Right atrium auricular region (tissue), 2 donors: ENCODE data around the gene MTSS2. TPM values are rescaled to one million over a fixed set of nuclear protein-coding genes. Genes with fewer than 3 reads are reported as not detected.
A peak's percentile ranks its signal among the peaks of the same experiment; 100 is the strongest.
"Not testable (repeated sequence)": the region's sequence is repeated elsewhere in the genome, so short reads cannot be mapped to it uniquely, and the experiment has no call there.

Experiments
- DNase-seq: peaks from one replicate; pipeline ENCODE4 v3.0.0-alpha.2; 2019; ENCODE audit warnings: low spot score
- H3K27ac ChIP-seq, 2 donors: fragments of 200-600 bp; sonication (generic); 1 replicate in 1 of 2; 2 replicates in 1 of 2; pipeline ENCODE4 v1.5.1; 2016 to 2019
- H3K27me3 ChIP-seq, 2 donors: fragments of 200-600 bp; sonication (generic); one replicate each; pipeline versions ENCODE4 v1.5.1 to v1.6.0; 2017 to 2019
- H3K36me3 ChIP-seq: fragments of 200-600 bp; sonication (generic); one replicate; pipeline ENCODE4 v1.5.1; 2016
- H3K4me1 ChIP-seq, 2 donors: fragments of 200-600 bp; sonication (generic); one replicate each; pipeline versions ENCODE4 v1.5.1 to v1.6.0; 2017 to 2019
- H3K4me3 ChIP-seq, 2 donors: fragments of 200-600 bp; sonication (generic); 1 replicate in 1 of 2; 2 replicates in 1 of 2; pipeline ENCODE4 v1.5.1; 2017 to 2019; ENCODE audit warnings: mild to moderate bottlenecking in 1 of 2, moderate library complexity in 1 of 2
- H3K9me3 ChIP-seq, 2 donors: fragments of 200-600 bp; sonication (generic); one replicate each; pipeline ENCODE4 v1.5.1; 2019
- total RNA-seq, 2 donors: library from RNA; depleted of rRNA; stranded (reverse); fragments of >200 nt; gene quantifications; one replicate each; pipeline ENCODE4 v1.1.0, GENCODE V29; 2016
- TF ChIP-seq, protein P1 (sequence below), 2 donors: fragments of 200-600 bp; sonication (generic); IDR thresholded peaks; one replicate each; pipeline ENCODE4 v1.5.1; 2019; ENCODE audit warnings: antibody characterized with exemption in 2 of 2

Gene MTSS2
- total RNA-seq, 2 donors from 2014 or later, result 35.3 to 44.7 TPM

- peaks cover 0 to 9% of the 10 kb centered on the region in 2 donors for H3K4me1 ChIP-seq
- H3K9me3 ChIP-seq, result no peaks in the 10 kb centered on the region
- peak within 1 kb of the TSS in 1 of 2 donors; percentile 16 for H3K27ac ChIP-seq
- peak within 1 kb of the TSS in 1 of 2 donors; percentile 32 for H3K4me3 ChIP-seq
- no peaks in the 10 kb centered on the region for H3K27me3 ChIP-seq
- no peak for DNase-seq
- TF ChIP-seq, protein P1, sequence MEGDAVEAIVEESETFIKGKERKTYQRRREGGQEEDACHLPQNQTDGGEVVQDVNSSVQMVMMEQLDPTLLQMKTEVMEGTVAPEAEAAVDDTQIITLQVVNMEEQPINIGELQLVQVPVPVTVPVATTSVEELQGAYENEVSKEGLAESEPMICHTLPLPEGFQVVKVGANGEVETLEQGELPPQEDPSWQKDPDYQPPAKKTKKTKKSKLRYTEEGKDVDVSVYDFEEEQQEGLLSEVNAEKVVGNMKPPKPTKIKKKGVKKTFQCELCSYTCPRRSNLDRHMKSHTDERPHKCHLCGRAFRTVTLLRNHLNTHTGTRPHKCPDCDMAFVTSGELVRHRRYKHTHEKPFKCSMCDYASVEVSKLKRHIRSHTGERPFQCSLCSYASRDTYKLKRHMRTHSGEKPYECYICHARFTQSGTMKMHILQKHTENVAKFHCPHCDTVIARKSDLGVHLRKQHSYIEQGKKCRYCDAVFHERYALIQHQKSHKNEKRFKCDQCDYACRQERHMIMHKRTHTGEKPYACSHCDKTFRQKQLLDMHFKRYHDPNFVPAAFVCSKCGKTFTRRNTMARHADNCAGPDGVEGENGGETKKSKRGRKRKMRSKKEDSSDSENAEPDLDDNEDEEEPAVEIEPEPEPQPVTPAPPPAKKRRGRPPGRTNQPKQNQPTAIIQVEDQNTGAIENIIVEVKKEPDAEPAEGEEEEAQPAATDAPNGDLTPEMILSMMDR (IDR thresholded peaks at IDR 0.05), result no peak
- no peaks in the 10 kb centered on the region for H3K36me3 ChIP-seq
These were observed 39.3 kb downstream of the MTSS2 start, which contains the start of gene IL34 for GRCh38 chr16:70646260-70647241. IL34 (plus strand) TSS chr16:70646559; CDS start chr16:70646948, 389 bp downstream.

- Histone ChIP-seq H3K4me3 (no peak overlapping the region), H3K27ac (no peak overlapping the region), H3K27me3 (no peaks in the 10 kb centered on the region), H3K4me1 (peaks cover 0 to 9% of the 10 kb centered on the region in 2 donors), H3K9me3 (no peaks in the 10 kb centered on the region), H3K36me3 (no peaks in the 10 kb centered on the region)
- TF ChIP-seq, protein P1 (IDR thresholded peaks at IDR 0.05), result no peak
- no peak for DNase-seq
These were observed 40.9 kb downstream of the MTSS2 start for GRCh38 chr16:70644763-70645597.

GRCh38 chr16:70643264-70643663, 42.6 kb downstream of the MTSS2 start:
- H3K27me3 ChIP-seq, H3K36me3 ChIP-seq, H3K4me3 ChIP-seq, DNase-seq, H3K27ac ChIP-seq, H3K9me3 ChIP-seq: not testable (repeated sequence)
- peaks cover 0 to 14% of the 10 kb centered on the region in 2 donors for H3K4me1 ChIP-seq

DNA sequence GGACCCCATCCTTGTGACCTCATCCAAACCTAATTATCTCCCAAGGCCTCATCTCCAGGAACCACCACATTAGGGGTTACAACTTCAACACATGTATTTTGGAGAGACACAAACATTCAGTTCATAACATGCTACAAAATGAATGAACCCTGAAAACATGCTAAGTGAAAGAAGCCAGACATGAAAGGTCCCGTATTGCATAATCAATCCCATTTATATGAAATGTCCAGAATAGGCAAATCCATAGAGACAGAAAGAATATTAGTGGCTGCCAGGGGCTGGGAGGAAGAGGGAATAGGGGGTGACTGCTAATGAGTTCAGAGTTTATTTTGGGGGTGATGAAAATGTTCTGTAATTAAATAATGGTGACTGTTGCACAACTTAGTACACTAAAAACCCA, 43.2 kb downstream of the MTSS2 start:
- Histone ChIP-seq H3K9me3 (no peaks in the 10 kb centered on the region), H3K27ac (no peak overlapping the region), H3K27me3 (no peaks in the 10 kb centered on the region), H3K36me3 (no peaks in the 10 kb centered on the region), H3K4me1 (peaks cover 0 to 14% of the 10 kb centered on the region in 2 donors), H3K4me3 (no peak overlapping the region)
- TF ChIP-seq, protein P1 (IDR thresholded peaks at IDR 0.05), result no peak
- no peak for DNase-seq

DNA sequence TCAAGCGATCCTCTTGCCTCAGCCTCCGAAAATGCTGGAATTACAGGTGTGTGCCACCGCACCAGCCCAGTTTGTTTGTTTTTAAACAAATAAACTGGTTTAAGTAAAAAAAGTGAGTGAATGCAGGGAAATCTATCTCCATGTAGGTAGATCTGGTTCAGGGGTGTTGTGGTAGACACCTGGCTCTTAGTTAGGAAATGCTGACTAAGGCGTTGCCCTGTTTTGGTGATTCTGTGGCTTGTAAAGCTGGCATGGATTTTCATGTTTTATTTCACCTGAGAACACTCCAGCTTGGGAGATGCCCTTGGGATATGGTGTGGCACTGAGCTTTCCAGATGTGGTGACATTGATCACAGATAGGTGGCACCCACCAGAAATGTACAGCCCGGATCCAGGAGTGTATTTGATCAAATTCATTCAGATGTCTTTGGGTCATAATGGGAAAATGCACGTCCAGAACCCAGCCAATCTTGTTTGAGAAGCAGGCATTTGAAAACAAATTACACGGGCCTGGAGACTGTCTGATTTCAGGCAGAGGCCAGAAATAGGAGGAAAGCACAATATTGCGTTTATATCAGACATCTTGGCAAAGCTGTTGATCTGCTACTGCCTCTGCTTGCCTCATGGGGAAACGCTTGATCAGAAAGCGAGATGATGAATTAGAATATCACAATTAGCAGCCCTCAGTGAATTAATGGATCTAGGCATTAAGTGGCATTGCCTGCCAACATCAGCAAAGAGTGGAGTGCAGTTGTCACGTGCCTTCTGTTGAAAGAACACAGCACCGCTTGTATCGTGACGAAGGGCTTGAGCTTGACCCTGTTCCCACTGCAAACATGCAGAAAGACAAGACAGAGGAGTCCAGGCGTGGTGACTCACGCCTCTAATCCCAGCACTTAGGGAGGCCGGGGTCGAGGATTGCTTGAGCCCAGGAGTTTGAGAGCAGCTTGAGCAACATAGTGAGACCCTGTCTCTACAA, 46.8 kb downstream of the MTSS2 start:
- Histone ChIP-seq H3K36me3 (no peaks in the 10 kb centered on the region), H3K4me1 (peaks cover 0 to 5% of the 10 kb centered on the region in 2 donors), H3K9me3 (no peaks in the 10 kb centered on the region), H3K27ac (no peak overlapping the region), H3K27me3 (no peaks in the 10 kb centered on the region), H3K4me3 (no peak overlapping the region)
- TF ChIP-seq, protein P1 (IDR thresholded peaks at IDR 0.05), result no peak
- DNase-seq, result no peak

Other genes with a start within 250 kb of the MTSS2 start
- 10 to 100 TPM; 13.5 to 16.9 TPM for gene ST3GAL2, start 247.0 kb downstream of the MTSS2 start, total RNA-seq
- gene FCSK, start 231.5 kb downstream of the MTSS2 start, total RNA-seq, result 10 to 100 TPM in 1 of 2 donors, 1 to 10 TPM in 1; 9.5 to 10.2 TPM
- 10 to 100 TPM; 29.1 to 41.8 TPM for gene COG4, start 162.5 kb downstream of the MTSS2 start, total RNA-seq
- gene SF3B3, start 162.2 kb downstream of the MTSS2 start, total RNA-seq, result 10 to 100 TPM; 82.1 to 95.1 TPM
- 1 to 10 TPM in 1 of 2 donors, under 1 TPM in 1; 0.39 to 2.2 TPM for gene IL34, start 39.5 kb downstream of the MTSS2 start, total RNA-seq
- 10 to 100 TPM; 22.1 to 26.5 TPM for gene VAC14, start 115.1 kb upstream of the MTSS2 start, total RNA-seq